ENCODE results near the gene KRT28. TPM values are rescaled to one million over a fixed set of nuclear protein-coding genes. Genes with fewer than 3 reads are reported as not detected.

The KRT28 gene
- total and polyA plus RNA-seq, 2 of the 8 experiments (the other 6 are each of a cell fraction or from before 2014, with no cell fraction given) = not detected

- FAIRE-seq = no peak
- H3K27me3 ChIP-seq (replicated peaks in 1 of 4; ENCODE audit: control insufficient read depth in 3 of 4, extremely low read depth in 1 of 4, insufficient read depth in 3 of 4, low read length in 3 of 4) = peaks cover 1 to 8% (median 5%) of the 10 kb centered on the region in 4 experiments; a peak in 6 of 7 replicates
- 78% methylated on average over 3 of the region's 3 CpGs; no CpG with 5 or more reads in 1 of the 2 experiments for WGBS, 2 experiments (ENCODE audit: extremely low coverage in 1 of 2, insufficient coverage in 1 of 2, insufficient read length in 1 of 2, insufficient replicate concordance in 2 of 2, low coverage in 1 of 2, low lambda C conversion rate in 2 of 2, missing lambda C conversion rate in 1 of 2)
- TF ChIP-seq KDM1A (IDR thresholded peaks at IDR 0.05; ENCODE audit: borderline replicate concordance, low read length) = no peak
- TF ChIP-seq SP1 (IDR thresholded peaks at IDR 0.05; ENCODE audit: low read depth, low read length) = no peak
- TF ChIP-seq POU5F1 (IDR thresholded peaks at IDR 0.05; ENCODE audit: low read depth, low read length) = no peak
- no peak for TF ChIP-seq TBP (IDR thresholded peaks at IDR 0.05; ENCODE audit: low read depth, low read length)
- no peak for TF ChIP-seq YY1 (IDR thresholded peaks at IDR 0.05; ENCODE audit: low read depth, low read length)
- TF ChIP-seq BRCA1 (IDR thresholded peaks at IDR 0.05; ENCODE audit: low read depth, low read length) = no peak
- TF ChIP-seq SAP30 (IDR thresholded peaks at IDR 0.05; ENCODE audit: insufficient read depth, insufficient replicate concordance, low read length) = no peak
- no peak for TF ChIP-seq ASH2L (IDR thresholded peaks at IDR 0.05; ENCODE audit: low read length)
- no peak for TF ChIP-seq PHF8 (conservative IDR thresholded peaks at IDR 0.05; ENCODE audit: low read depth, low read length)
- TF ChIP-seq EZH2 (IDR thresholded peaks at IDR 0.05; ENCODE audit: low read depth, low read length, severe bottlenecking) = no peak
- no peak for TF ChIP-seq GABPA (IDR thresholded peaks at IDR 0.05; ENCODE audit: borderline replicate concordance, insufficient read depth, low read length)
- no peak for TF ChIP-seq BACH1 (IDR thresholded peaks at IDR 0.05; ENCODE audit: low read length)
- TF ChIP-seq JUN (IDR thresholded peaks at IDR 0.05; ENCODE audit: low read depth, low read length) = no peak
- no peak for TF ChIP-seq ATF2 (IDR thresholded peaks at IDR 0.05; ENCODE audit: low read length)
Measured at GRCh38 chr17:40839194-40839593, 39.4 kb upstream of the KRT28 start.

More at GRCh38 chr17:40839194-40839593, 39.4 kb upstream of the KRT28 start:
- Histone ChIP-seq H3K9ac (replicated peaks in 1 of 4; ENCODE audit: extremely low read depth in 1 of 4, low read depth in 3 of 4, low read length in 3 of 4) (no peak overlapping the region), H3K56ac (replicated peaks; ENCODE audit: insufficient read length, low read depth, low read length) (no peak overlapping the region), H3K4me1 (replicated peaks in 1 of 4; ENCODE audit: control insufficient read depth in 3 of 4, insufficient read depth in 4 of 4, low read length in 3 of 4) (no peaks in the 10 kb centered on the region; a peak in 1 of 7 replicates), H2BK5ac (ENCODE audit: low read depth, low read length) (no peak overlapping the region), H3K36me3 (ENCODE audit: control insufficient read depth in 2 of 4, insufficient read depth in 4 of 4, low read length in 3 of 4) (no peaks in the 10 kb centered on the region), H3K4ac (replicated peaks; ENCODE audit: insufficient read length, low read depth, low read length) (no peak overlapping the region), H3K4me3 (ENCODE audit: extremely low read depth in 1 of 4, insufficient read depth in 2 of 4, low read depth in 3 of 4, low read length in 4 of 4) (no peak overlapping the region), H3K14ac (ENCODE audit: insufficient read length) (no peak overlapping the region), H2AFZ (ENCODE audit: low read length) (no peak overlapping the region), H4K91ac (replicated peaks; ENCODE audit: insufficient read length, low read length) (no peak overlapping the region), H2BK15ac (ENCODE audit: low read length) (no peak overlapping the region), H4K5ac (ENCODE audit: insufficient read length, low read depth, low read length) (no peak overlapping the region), H3K18ac (ENCODE audit: extremely low read depth, low read length) (no peak overlapping the region), H2AK5ac (ENCODE audit: low read depth, low read length) (no peak overlapping the region), H2BK120ac (replicated peaks; ENCODE audit: low read depth, low read length) (no peak overlapping the region), H3K27ac (ENCODE audit: low read depth, low read length) (no peak overlapping the region), H3K4me2 (ENCODE audit: insufficient read depth in 1 of 2, low read depth in 2 of 2, low read length in 2 of 2) (no peak overlapping the region), H3K23me2 (ENCODE audit: low read depth, low read length) (no peaks in the 10 kb centered on the region), H2BK20ac (ENCODE audit: low read length) (no peak overlapping the region), H4K8ac (ENCODE audit: extremely low read depth, insufficient read depth, low read length) (no peak overlapping the region), H3K79me2 (ENCODE audit: control insufficient read depth in 1 of 2, insufficient read depth in 2 of 2, low read length in 2 of 2) (no peaks in the 10 kb centered on the region), H3K9me3 (ENCODE audit: insufficient read depth in 2 of 2, low read depth in 1 of 2, low read length in 1 of 2) (no peaks in the 10 kb centered on the region), H2BK12ac (ENCODE audit: low read depth, low read length) (no peak overlapping the region), H3K23ac (ENCODE audit: insufficient read length) (no peak overlapping the region), H3K79me1 (ENCODE audit: low read depth, low read length) (no peaks in the 10 kb centered on the region), H4K20me1 (replicated peaks in 1 of 2; ENCODE audit: control insufficient read depth in 1 of 2, insufficient read depth in 2 of 2, low read length in 2 of 2) (no peaks in the 10 kb centered on the region)
- CTCF ChIA-PET (ENCODE audit: partially characterized antibody) = interaction anchor here (1.1 to 1.3 kb wide), 2 partner anchors 23 to 826 kb away, joined by 3 read pairs; no protein-coding TSS in a partner anchor
- POLR2A ChIA-PET (ENCODE audit: partially characterized antibody) = no interaction called here
- no peak for DNase-seq (ENCODE audit: low read depth in 1 of 2, low spot score in 2 of 2)
